ENCODE measurements around the gene MTLN.
"Not testable (repeated sequence)": the region's sequence is repeated elsewhere in the genome, so short reads cannot be mapped to it uniquely, and the experiment has no call there.

MTLN gene

DNA sequence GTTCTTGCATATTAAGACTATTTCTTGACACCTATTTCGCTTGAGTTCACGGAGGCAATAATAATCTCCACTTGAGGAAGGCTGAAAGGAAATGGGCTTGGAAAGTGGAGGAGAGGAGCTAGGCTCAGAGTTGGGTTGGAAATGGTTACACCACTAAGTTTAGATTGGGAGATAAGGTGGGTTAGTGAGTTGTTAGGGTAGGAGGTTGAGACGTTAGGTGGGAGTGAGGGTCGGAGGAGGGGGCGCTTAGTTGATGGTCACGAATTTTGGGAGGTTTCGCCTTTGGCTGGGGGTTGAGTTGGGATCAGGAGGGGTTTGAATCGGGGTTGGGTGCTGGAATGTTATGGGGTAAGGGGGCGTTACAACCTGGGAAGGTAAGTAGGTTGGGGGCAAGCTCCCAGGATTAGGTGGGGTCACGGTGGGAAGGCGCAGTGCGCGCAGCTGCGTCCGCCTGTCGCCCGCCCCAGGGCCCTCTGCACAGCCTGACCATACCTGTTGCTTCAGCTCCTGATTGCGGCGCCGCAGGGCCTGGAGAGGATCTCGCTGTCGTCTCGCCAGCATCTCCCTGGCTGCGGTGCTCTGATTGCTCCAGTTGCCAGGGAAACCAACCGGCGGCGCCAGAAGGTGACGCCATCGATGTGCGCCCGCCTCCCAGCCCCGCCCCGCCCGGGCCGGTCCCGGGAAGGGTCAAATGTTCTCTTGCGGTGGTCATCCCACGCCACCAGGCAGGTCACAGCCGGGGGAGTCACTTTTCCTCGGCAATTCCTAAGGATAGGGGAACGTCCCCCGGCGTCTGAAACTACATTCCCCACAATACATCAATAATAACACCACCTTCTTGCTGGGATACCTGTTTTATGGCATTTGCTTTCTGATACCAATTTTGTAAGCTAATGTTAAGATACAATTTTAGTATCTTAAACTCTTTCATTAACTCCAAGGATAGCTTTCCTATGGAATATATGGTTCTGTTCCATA lies 7.7 kb downstream of the MTLN start, which contains the start of gene NPHP1:
TSS of gene NPHP1 (minus strand) at position 606 of the 978 bp plus-strand sequence. CDS start at position 561, 45 bp downstream.
- no peak for TF ChIP-seq ZFX (IDR thresholded peaks at IDR 0.05; ENCODE audit: borderline replicate concordance)
- TF ChIP-seq, protein P1, sequence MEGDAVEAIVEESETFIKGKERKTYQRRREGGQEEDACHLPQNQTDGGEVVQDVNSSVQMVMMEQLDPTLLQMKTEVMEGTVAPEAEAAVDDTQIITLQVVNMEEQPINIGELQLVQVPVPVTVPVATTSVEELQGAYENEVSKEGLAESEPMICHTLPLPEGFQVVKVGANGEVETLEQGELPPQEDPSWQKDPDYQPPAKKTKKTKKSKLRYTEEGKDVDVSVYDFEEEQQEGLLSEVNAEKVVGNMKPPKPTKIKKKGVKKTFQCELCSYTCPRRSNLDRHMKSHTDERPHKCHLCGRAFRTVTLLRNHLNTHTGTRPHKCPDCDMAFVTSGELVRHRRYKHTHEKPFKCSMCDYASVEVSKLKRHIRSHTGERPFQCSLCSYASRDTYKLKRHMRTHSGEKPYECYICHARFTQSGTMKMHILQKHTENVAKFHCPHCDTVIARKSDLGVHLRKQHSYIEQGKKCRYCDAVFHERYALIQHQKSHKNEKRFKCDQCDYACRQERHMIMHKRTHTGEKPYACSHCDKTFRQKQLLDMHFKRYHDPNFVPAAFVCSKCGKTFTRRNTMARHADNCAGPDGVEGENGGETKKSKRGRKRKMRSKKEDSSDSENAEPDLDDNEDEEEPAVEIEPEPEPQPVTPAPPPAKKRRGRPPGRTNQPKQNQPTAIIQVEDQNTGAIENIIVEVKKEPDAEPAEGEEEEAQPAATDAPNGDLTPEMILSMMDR (IDR thresholded peaks at IDR 0.05), result no peak
- peak within 1 kb of the TSS; percentile 45 for H3K27ac ChIP-seq

DNA sequence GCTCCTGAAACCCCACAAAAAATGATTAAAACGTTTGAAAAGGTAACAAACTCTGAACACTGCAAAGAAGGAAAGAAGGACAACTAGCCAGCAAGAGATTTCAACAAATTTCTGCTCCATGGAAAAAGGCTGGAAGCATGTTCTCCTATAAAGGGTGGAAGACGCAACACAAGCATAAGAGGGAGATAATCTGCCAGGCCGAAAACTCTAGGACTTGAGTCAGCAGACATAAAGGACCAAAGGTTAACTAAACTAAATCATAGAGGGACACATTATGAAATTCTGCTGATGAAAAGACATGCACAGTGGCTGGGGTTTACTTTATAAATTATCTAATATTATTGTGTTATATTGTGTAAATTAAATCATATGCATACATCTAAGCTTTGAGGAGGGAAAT lies 14.3 kb downstream of the MTLN start:
- no peak overlapping the region for H3K27ac ChIP-seq
- no peak for TF ChIP-seq ZFX (IDR thresholded peaks at IDR 0.05; ENCODE audit: borderline replicate concordance)
- TF ChIP-seq, protein P1 (IDR thresholded peaks at IDR 0.05), result no peak

DNA sequence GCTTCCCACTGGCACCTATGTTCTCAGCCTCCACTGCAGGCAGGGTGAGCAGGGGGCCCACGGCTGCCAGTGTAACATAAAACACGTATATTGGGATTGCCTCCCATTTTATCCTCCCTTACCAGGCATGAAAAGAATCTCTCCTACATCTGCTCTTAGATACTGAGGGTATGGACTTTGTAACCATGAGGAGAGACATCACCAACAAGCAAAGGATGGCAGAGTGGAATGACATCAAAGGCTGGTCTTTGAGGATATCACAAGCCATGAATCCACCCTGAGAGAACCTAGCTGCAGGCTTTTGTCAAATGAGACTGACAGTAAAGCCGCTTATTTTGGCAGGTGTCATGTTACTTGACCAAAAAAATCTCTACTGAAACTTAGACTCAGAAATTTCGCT lies 14.9 kb downstream of the MTLN start:
- H3K27ac ChIP-seq, result no peak overlapping the region
- TF ChIP-seq, protein P1 (IDR thresholded peaks at IDR 0.05), result no peak

DNA sequence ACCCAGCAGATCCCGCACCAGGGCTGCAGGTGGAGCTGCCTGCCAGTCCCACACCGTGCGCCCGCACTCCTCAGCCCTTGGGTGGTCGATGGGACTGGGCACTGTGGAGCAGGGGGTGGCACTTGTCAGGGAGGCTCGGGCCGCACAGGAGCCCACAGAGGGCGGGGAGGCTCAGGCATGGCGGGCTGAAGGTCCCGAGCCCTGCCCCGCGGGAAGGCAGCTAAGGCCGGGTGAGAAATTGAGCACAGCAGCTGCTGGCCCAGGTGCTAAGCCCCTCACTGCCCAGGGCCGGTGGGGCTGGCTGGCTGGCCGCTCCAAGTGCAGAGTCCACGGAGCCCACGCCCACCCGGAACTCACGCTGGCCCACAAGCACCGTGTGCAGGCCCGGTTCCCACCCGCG lies 22.2 kb downstream of the MTLN start:
- not testable (repeated sequence) for H3K27ac ChIP-seq

DNA sequence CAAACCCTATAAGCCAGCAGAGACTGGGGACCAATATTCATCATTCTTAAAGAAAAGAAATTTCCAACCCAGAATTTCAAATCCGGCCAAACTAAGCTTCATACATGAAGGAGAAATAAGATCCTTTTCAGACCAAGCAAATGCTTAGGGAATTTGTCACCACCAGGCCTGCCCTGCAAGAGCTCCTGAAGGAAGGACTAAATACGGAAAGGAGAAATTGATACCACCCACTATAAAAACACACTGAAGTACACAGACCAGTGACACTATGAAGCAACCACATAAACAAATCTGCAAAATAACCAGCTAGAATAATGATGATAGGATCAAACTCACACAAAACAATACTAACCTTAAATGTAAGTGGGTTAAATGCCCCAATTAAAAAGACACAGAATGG lies 29.9 kb downstream of the MTLN start:
- TF ChIP-seq ZFX (IDR thresholded peaks at IDR 0.05; ENCODE audit: borderline replicate concordance), result no peak
- TF ChIP-seq, protein P1 (IDR thresholded peaks at IDR 0.05), result no peak
- no peak overlapping the region for H3K27ac ChIP-seq

DNA sequence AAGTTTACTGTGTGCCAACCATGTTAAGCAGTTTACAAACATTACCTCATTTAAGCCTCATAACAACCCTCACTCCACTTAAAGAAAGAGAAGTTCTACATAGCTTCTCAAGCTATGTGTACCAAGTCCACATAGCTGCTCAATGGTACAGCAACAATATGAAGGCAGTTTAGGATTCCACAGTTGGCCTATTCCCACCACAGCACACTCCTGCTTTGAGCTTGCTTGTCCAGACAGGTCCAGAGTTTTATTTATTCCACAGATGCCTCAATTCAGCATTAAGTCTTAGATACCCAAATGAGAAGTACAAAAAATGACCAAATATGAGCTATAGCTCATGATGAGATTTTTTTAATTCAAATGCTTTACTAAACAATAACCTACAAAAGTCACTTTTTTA lies 32.3 kb downstream of the MTLN start:
- H3K27ac ChIP-seq, result no peak overlapping the region
- TF ChIP-seq, protein P1 (IDR thresholded peaks at IDR 0.05), result no peak
- TF ChIP-seq ZFX (IDR thresholded peaks at IDR 0.05; ENCODE audit: borderline replicate concordance), result no peak

DNA sequence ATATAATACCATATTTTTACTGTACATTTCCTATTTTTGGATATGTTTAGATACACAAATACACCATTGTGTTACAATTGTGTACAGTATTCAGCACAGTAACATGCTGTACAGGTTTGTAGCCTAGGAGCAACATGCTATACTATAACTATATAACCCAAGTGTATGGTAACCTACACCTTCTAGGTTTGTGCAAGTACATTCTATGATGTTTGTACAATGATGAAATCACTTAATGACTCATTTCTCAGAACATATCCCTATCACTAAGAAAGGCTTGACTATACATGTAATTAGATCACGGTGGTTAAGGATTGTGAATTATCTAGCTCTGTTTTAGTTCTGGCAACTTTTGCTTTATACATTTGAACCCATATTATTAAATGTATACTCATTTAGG lies 38.8 kb downstream of the MTLN start:
- H3K27ac ChIP-seq, result no peak overlapping the region

More for the DNA sequence above, 38.8 kb downstream of the MTLN start:
- no peak for TF ChIP-seq ZFX (IDR thresholded peaks at IDR 0.05; ENCODE audit: borderline replicate concordance)
- TF ChIP-seq, protein P1 (IDR thresholded peaks at IDR 0.05), result no peak
